GM21619 (cell line): Measurements from ENCODE around the gene MISP.

Source experiments
- ATAC-seq: cut with Tn5 transposase; IDR thresholded peaks from one replicate; pipeline ENCODE4 v1.9.1; 2021; ENCODE audit not compliant: unreplicated experiment

The MISP gene

DNA sequence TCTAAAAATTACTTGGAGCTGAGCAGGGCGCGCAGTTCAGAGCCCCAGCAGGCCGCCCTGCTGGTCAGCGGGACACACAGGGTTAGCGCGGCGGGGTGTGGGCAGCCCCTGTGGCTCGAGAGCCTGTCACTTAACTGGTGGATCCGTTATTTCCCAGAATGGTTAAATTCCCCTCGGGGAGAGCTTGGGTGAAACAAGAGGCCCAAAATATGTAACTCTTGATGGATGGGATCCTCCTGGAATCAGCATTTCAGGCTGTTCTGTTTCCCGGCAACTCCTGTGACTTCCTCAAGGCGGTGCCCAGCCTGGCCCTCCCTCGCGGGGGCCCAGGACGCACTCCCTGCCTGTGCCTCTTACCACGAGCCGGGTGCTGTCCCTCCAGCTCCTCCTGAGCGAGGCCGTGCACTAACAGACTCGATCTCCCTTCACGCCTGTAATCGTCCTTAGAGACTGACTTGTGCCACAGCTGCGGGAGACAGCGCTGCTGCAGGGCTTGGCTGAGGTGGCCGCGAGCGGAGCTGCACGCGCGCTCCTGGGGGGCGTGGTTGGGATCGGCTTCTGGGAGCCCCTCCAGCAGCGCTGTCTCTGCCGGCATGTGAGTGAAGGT lies 56.0 kb downstream of the MISP start:
- no peak for ATAC-seq

DNA sequence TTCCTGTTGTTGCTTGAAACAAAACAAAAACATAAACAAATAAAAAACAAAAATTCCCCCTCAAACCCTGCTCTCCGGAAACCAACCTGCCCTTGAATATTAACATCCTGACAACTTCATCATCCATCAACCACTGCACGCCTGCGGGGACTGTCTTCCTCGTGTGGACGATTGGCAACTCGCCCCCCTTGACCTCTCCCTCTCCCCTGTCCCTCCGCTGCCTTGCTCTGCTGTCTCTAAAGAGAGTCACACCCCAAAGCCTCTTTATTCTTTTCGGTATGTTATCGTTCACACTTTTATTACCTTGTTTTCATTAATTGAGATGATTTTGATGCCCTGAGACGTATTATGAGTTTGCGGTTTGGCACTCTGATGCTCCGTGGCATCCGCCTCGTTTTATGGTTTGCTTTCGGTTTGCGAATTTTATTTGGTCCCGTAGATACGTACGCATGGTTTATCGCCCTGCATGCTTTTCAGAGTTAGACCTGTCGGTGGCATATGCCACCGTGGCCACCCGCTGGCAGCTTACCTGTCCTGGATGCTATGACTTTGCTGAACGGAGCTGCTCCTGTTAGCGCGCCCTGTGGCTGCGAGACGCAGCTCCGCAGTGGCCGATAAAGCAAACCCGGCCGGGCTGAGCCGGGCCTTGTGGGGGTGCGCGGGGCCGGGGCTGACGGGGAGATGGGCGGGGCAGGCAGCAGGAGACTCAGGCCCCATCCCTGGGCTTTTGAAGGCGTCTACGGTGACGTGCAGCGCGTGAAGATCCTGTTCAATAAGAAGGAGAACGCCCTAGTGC lies 56.9 kb downstream of the MISP start:
- no peak for ATAC-seq

DNA sequence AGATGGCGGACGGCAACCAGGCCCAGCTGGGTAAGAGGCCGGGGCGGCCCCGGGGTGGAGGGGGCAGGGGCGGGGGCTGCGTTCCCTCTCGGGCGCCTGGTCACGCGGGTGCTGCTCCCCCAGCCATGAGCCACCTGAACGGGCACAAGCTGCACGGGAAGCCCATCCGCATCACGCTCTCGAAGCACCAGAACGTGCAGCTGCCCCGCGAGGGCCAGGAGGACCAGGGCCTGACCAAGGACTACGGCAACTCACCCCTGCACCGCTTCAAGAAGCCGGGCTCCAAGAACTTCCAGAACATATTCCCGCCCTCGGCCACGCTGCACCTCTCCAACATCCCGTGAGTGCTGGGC lies 57.5 kb downstream of the MISP start:
- no peak for ATAC-seq

DNA sequence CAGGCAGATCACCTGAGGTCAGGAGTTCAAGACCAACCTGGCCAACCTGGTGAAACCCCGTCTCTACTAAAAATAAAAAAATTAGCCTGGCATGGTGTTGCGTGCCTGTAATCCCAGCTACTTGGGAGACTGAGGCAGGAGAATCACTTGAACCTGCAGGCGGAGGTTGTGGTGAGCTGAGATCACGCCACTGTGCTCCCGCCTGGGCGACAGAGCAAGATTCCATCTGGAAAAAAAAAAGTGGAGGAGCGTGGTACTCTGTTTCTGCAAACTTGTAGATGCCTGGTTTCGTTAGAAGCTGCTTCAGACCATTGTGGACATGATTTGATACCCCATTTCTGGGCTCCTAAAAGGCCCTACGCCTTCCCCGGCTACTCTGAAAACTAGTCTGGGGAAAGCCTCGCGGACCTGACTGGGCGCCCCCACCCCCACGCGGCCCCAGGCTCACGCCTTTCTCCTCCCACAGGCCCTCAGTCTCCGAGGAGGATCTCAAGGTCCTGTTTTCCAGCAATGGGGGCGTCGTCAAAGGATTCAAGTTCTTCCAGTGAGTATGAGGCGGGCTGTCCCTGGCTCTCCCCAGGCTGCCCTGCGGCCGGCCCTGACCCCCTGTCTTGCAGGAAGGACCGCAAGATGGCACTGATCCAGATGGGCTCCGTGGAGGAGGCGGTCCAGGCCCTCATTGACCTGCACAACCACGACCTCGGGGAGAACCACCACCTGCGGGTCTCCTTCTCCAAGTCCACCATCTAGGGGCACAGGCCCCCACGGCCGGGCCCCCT lies 59.4 kb downstream of the MISP start:
- no peak for ATAC-seq

DNA sequence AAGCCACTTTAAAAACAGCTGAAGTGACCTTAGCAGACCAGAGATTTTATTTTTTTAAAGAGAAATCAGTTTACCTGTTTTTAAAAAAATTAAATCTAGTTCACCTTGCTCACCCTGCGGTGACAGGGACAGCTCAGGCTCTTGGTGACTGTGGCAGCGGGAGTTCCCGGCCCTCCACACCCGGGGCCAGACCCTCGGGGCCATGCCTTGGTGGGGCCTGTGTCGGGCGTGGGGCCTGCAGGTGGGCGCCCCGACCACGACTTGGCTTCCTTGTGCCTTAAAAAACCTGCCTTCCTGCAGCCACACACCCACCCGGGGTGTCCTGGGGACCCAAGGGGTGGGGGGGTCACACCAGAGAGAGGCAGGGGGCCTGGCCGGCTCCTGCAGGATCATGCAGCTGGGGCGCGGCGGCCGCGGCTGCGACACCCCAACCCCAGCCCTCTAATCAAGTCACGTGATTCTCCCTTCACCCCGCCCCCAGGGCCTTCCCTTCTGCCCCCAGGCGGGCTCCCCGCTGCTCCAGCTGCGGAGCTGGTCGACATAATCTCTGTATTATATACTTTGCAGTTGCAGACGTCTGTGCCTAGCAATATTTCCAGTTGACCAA lies 60.1 kb downstream of the MISP start:
- ATAC-seq = no peak

DNA sequence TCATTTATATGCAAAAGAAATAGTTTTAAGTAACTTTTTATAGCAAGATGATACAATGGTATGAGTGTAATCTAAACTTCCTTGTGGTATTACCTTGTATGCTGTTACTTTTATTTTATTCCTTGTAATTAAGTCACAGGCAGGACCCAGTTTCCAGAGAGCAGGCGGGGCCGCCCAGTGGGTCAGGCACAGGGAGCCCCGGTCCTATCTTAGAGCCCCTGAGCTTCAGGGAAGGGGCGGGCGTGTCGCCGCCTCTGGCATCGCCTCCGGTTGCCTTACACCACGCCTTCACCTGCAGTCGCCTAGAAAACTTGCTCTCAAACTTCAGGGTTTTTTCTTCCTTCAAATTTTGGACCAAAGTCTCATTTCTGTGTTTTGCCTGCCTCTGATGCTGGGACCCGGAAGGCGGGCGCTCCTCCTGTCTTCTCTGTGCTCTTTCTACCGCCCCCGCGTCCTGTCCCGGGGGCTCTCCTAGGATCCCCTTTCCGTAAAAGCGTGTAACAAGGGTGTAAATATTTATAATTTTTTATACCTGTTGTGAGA lies 60.7 kb downstream of the MISP start:
- no peak for ATAC-seq

DNA sequence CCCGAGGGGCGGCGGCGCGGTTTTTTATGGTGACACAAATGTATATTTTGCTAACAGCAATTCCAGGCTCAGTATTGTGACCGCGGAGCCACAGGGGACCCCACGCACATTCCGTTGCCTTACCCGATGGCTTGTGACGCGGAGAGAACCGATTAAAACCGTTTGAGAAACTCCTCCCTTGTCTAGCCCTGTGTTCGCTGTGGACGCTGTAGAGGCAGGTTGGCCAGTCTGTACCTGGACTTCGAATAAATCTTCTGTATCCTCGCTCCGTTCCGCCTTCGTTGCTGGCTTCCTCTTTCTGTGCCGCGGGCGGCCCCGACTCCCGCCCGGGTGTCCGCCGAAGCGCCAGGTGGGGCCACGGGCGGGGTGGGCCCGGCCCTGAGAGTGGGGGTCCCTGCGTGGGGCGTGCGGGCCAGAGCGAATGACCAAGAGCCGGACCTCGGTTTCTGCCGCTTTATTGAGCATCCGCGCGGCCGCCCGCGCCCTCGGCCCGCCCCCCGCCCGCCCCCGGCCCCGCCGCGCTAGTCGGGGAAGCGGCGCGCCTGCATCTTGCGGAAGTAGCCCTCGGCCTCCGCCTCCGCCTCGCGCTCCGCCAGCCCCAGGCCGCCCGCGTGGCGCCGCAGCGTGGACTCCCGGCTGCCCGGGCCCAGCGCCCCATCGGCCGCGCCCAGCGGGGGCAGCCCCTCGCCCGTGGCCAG lies 61.3 kb downstream of the MISP start:
- no peak for ATAC-seq

DNA sequence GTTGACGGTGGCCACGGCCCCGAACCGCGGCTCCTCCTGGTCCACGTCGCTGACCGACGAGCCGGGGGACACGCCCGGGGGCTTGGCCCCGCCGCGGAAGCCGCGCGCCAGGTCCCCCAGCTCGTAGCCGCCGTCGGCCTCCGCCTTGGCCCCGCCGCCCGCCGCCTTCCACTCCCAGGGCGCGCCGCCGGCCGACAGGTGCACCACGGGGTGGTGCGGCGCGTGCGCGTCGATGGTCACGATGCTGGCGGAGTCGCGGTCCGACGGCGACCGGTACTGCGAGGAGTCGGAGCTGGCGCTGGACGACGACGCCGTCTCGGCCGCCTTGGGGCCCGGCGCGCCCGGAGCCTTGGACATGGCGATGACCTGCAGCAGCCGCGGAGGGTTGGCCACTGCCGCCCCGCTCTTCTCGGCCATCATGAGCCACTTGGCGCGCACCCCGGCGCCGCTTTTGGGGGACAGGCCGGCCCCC lies 61.9 kb downstream of the MISP start:
- ATAC-seq = no peak

DNA sequence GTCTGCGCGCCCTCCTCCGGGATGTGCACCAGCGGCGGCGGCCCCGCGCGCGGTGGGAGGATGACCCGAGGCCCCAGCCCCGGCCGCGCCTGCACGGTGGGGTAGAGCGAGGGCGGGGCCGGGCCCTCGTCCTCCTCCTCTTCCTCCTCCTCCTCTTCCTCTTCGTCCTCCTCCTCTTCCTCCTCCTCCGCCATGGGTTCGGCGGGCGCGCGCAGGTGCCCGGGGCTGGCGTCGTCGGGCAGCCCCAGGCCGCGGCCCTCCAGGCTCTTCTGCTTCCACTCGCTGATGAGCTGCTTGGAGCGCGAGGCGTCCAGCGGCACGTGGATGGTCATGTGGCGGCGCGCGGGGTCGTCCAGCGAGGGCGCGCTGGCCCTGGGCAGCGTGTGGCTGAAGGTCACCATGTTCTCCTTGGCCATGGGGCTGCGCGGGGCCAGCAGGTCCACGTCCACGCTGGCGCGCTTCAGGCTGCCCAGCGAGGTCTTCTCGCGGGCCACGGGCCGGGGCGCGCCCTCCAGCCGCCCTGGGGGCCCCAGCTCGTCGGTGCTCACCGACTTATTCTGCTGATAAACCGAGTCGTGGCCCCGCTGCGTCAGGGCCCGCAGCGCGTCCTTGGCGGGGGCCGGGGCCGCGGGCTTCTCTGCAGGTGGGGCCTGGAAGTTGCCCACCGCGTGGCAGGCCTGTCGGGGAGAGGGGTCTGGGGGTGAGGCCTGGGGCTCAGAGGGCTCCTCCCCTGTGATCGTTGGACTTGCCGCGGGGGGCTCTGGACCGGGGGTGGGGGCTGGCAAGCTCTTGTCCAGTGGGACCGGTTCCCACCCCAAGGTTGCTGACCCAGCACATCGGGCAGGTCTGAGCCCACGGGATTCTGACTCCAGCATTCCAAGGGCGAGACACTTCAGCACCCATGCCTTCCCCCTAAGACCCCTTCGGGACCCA lies 62.6 kb downstream of the MISP start:
- ATAC-seq = no peak
